ENCODE results near the gene PLEKHA5. TPM values are rescaled to one million over a fixed set of nuclear protein-coding genes. Genes with fewer than 3 reads are reported as not detected.

Gene PLEKHA5
- total RNA-seq, 4 donors from 2014 or later: 11.3 to 33.1 (median 16.9) TPM

DNA sequence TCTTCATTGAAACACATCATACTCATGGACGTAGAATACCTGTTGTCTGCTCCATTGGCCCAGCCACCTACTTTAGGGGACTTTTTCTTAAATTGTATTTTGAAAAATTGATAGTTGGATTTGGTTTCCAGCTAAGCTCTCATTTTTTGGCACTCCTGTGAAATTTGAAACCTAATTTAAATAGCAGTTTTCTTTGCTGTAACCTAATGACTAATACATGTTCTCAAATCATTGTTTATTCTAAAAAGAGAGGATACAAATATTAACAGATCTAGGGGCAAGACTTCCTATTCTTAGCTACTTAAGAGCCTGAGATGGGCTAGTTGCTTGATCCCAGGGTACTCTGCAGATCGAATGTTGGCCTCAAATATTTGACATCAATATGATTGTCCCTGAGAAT is 78.9 kb downstream of the PLEKHA5 start:
- no peak for DNase-seq (ENCODE audit: low spot score)
- ATAC-seq (ENCODE audit: low FRiP score): no peak
- TF ChIP-seq CTCF (IDR thresholded peaks at IDR 0.05): no peak

- TF ChIP-seq CTCF (IDR thresholded peaks at IDR 0.05): no peak
- no peak for ATAC-seq (ENCODE audit: low FRiP score)
- DNase-seq (ENCODE audit: low spot score): no peak
Observed at GRCh38 chr12:19209661-19210060, 80.1 kb downstream of the PLEKHA5 start.

GRCh38 chr12:19211802-19212201 is 82.3 kb downstream of the PLEKHA5 start:
- ATAC-seq (ENCODE audit: low FRiP score) (no peak), DNase-seq (ENCODE audit: low spot score) (no peak)
- TF ChIP-seq CTCF (IDR thresholded peaks at IDR 0.05): no peak

- DNase-seq (ENCODE audit: low spot score) (no peak), ATAC-seq (ENCODE audit: low FRiP score) (no peak)
- TF ChIP-seq CTCF (IDR thresholded peaks at IDR 0.05): no peak
Observed at GRCh38 chr12:19212245-19212644, 82.7 kb downstream of the PLEKHA5 start.

DNA sequence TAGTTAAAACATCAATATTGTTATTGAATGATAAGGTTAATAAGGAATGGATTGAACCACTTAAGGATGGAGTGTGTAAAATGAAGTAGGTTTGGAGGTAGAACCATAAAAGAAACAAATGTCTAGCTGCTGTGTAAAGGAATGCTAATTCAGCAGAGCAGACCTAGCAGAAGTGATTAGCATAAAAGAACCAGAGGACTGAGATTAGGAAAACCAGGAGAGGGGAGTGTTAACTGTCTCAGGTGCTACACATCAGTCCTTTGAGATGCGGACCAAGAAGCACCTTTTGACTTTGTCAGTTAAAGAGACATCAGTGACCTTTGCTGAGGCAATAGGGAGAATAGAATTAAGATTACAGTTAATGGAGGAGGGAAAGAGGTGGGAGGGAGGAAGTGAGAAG is 84.5 kb downstream of the PLEKHA5 start:
- ATAC-seq (ENCODE audit: low FRiP score) (no peak), DNase-seq (ENCODE audit: low spot score) (no peak)
- no peak for TF ChIP-seq CTCF (IDR thresholded peaks at IDR 0.05)

DNA sequence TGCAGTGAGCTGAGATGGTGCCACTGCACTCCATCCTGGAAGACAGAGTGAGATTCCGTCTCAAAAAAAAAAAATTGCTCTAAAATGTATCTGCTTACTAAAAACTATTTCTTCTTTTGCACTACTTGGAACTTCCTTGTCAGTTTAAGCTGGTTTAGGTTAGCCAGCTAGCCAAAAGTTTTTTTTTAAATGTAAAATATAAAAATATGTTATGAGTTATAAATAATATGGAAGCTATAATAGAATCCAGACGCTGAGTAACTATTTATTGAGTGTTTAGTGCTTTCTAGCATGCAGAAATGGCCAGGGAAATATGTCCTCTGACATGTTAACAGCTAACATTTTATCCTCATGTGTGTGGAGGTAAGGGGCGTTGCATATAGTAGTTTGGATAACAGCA is 85.6 kb downstream of the PLEKHA5 start:
- no peak for DNase-seq (ENCODE audit: low spot score)
- no peak for TF ChIP-seq CTCF (IDR thresholded peaks at IDR 0.05)
- no peak for ATAC-seq (ENCODE audit: low FRiP score)

DNA sequence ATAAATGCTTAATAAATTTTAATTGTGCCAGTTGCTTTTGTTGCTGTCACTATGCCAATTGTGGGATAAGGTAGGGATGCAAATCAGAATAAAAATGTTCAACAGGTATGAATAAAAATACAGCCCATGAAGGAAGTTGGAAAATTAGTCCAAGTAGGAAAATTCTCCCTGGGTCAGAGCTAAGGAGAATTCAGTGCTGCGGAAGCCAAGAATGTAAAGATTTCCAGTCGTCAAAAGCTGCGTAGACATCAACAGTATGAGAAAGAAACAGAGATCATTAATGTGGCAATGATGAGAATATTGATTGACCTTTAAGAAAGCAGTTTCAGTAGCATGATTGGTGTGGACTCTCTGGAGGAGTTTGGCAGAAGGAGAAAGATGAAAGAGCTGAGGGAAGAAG is 87.9 kb downstream of the PLEKHA5 start:
- ATAC-seq (ENCODE audit: low FRiP score) (no peak), DNase-seq (ENCODE audit: low spot score) (no peak)
- no peak for TF ChIP-seq CTCF (IDR thresholded peaks at IDR 0.05)
